GM21447 (cell line): Measurements from ENCODE around the gene P3R3URF.

ENCODE experiments used
- ATAC-seq: cut with Tn5 transposase; IDR thresholded peaks from one replicate; pipeline ENCODE4 v1.9.1; 2021; ENCODE audit not compliant: unreplicated experiment

P3R3URF gene

GRCh38 chr1:46194641-46195193, 18.4 kb upstream of the P3R3URF start:
- ATAC-seq, result no peak

GRCh38 chr1:46193984-46194570, 17.8 kb upstream of the P3R3URF start:
- no peak for ATAC-seq

- ATAC-seq, result no peak
Measured at GRCh38 chr1:46193285-46193684, 17.0 kb upstream of the P3R3URF start.

- no peak for ATAC-seq
Measured at GRCh38 chr1:46192171-46192570, 15.9 kb upstream of the P3R3URF start.

- no peak for ATAC-seq
Measured at GRCh38 chr1:46191033-46191701, 14.9 kb upstream of the P3R3URF start.

GRCh38 chr1:46190539-46190938, 14.3 kb upstream of the P3R3URF start:
- ATAC-seq, result no peak

- ATAC-seq, result no peak
Measured at GRCh38 chr1:46188295-46189030, 12.2 kb upstream of the P3R3URF start.

- ATAC-seq, result no peak
Measured at GRCh38 chr1:46187106-46187869, 11.0 kb upstream of the P3R3URF start.

GRCh38 chr1:46186076-46186475, 9.8 kb upstream of the P3R3URF start:
- ATAC-seq, result no peak

- ATAC-seq, result no peak
Measured at GRCh38 chr1:46184920-46185658, 8.8 kb upstream of the P3R3URF start.

GRCh38 chr1:46183926-46184557, 7.8 kb upstream of the P3R3URF start:
- no peak for ATAC-seq

GRCh38 chr1:46183079-46183847, 7.0 kb upstream of the P3R3URF start:
- ATAC-seq, result no peak

GRCh38 chr1:46181343-46182260, 5.3 kb upstream of the P3R3URF start:
- ATAC-seq, result no peak

- ATAC-seq, result no peak
Measured at GRCh38 chr1:46180082-46180616, 3.9 kb upstream of the P3R3URF start.

GRCh38 chr1:46179138-46180081, 3.1 kb upstream of the P3R3URF start:
- ATAC-seq, result peak; percentile 49

GRCh38 chr1:46175243-46175642, 1.0 kb downstream of the P3R3URF start:
- ATAC-seq, result no peak
